GF-D8 (cell line): ENCODE data around the gene HOXB5.

ENCODE experiments used
- DNase-seq: peaks from one replicate; lab custom pipeline; 2025; lab: John Stamatoyannopoulos, UW

The HOXB5 gene

GRCh38 chr17:48571826-48572417 lies 21.7 kb downstream of the HOXB5 start:
- no peak for DNase-seq

- no peak for DNase-seq
Observed at GRCh38 chr17:48571024-48571818, 22.4 kb downstream of the HOXB5 start.

DNA sequence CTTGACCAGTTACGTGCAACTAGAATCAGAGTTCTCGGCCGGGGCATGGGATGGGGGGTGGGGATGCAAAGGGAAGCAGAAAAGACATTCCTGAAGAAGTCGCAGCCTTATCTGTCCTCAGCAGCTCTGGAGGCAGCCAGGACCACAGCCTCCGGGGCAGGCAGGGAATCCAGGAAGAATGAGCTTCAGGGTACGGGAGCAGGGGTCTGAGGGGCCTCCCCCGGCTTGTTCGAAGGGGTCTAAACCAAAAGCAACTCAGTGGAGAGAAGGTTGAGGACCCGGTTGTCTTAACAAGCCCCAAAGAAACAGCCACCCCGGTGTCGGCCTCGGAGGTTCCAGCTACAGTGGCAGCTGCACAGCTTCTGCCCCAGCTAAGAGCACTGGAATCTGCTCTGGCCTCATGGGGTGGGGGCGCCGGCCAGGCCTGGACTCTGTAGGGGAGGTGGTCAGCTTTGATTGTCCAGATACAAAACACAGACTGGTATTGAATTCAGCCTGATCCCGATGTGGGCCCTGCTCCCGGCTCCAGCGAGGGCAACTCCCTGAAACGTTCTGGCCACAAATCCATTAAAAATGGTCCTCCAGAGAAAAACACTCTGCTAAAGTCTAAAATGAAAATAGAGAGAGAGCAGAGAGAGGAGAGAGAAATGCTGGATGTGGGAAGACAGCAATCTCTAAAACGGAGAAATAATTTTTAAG lies 23.1 kb downstream of the HOXB5 start:
- DNase-seq, result no peak

GRCh38 chr17:48569674-48570324 lies 23.8 kb downstream of the HOXB5 start:
- DNase-seq, result no peak

DNA sequence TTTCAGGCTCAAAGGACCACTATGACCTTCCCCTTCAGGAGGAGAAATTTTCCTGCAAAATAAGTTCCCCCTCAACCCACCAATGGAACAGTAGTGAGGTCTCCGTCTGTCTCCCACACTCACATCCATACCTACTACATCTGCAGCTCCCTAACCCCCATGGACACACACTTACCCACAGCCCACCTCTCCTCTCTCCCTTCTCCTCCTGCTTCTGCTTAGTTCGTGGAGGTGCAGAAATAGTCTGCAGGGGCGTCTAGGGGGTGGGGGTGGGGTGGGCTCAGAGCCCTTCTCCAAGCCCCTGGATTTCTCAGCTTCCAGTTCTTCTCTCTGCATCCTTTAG lies 24.4 kb downstream of the HOXB5 start:
- DNase-seq, result no peak

DNA sequence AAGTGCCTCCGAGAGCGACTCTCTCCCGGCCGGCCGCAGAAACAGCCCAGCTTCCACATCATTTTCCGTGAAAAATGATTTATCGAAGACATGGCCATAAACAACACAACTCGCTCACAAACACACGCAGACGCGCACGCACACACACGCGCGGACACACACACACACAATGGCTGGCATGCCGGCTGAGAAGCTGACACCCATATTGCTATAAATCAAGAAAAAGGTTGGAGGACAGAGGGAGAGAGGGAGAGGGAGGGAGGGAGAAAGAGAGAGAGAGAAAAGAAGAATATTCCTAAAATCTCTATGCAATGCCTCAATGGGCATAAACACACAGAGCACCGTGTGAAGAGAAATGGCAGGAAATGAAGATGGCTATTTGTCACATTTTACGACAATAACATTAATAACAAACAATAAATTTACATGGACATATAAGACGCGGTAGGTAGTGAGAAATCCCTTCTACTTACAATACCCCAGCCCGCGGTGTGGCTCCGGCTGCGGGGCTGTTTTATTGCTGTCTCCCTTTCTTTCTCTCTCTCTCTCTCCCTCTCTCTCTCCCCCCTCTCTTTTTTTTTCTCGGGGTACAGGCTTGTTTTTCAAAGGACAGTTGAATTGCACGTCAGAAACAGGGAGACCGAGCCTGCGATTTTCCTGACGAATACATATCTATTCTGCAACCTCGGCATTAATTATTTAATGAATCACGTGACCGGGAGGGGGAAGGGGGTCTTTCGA lies 24.9 kb downstream of the HOXB5 start:
- no peak for DNase-seq

- DNase-seq, result no peak
Observed at GRCh38 chr17:48567646-48568354, 25.8 kb downstream of the HOXB5 start.

- DNase-seq, result no peak
Observed at GRCh38 chr17:48567209-48567608, 26.4 kb downstream of the HOXB5 start.

DNA sequence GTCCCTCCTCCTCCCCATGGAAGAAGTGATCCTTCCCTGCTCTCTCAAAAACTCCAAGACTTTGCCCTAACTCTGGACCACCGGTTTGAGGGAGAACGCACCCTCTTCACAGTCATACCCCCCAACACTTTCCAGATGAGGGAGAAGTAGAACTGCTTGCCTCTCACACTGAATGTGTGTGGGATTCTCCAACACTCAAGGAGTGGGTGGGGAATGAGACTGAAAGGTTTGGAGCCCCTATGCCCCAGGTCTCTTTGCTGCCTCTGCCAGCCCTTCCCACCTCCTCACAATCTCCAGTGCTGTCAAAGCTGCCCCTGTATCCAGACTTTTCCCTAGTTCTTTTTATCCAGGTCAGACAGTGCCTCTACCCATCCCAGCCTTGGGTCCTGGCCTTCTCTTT lies 26.9 kb downstream of the HOXB5 start:
- no peak for DNase-seq

DNA sequence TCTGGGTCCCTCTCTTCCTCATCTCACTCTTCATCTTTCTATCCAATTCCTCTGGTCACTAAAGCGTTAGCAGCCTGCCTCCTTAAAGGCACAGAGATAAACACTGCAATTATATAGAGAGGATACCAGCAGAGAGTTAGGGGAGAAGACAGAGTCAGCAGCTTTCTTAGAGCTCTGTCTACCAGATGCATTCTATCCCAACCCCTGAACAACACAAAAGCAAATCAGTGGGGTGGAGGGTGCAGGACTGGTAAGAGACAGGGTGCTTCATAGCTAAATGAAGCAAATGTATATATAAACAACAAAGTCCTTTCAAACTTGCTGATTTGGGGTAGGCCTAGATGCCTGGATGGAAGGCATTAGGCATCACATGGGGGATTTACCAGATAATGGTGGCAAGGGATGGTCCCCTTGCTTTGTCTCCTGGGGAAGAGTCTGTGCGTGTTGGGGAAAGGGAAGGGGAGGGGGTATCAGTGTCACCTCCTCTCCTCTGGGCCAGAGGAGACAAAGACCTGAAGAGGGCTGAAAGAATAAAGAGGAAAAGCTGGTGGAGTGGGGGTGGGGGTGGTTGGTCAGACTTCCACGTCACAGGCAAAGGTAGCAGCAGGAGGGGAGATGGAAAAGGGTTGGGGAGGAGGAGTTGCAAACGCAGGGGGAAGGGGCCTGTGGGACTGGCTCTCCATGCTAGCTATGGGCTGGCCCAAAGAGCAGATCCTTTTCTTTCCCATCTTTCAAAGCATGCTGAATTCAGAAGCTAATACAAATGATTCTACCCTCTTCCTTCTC lies 27.5 kb downstream of the HOXB5 start:
- DNase-seq, result no peak

- no peak for DNase-seq
Observed at GRCh38 chr17:48565022-48565554, 28.5 kb downstream of the HOXB5 start.

DNA sequence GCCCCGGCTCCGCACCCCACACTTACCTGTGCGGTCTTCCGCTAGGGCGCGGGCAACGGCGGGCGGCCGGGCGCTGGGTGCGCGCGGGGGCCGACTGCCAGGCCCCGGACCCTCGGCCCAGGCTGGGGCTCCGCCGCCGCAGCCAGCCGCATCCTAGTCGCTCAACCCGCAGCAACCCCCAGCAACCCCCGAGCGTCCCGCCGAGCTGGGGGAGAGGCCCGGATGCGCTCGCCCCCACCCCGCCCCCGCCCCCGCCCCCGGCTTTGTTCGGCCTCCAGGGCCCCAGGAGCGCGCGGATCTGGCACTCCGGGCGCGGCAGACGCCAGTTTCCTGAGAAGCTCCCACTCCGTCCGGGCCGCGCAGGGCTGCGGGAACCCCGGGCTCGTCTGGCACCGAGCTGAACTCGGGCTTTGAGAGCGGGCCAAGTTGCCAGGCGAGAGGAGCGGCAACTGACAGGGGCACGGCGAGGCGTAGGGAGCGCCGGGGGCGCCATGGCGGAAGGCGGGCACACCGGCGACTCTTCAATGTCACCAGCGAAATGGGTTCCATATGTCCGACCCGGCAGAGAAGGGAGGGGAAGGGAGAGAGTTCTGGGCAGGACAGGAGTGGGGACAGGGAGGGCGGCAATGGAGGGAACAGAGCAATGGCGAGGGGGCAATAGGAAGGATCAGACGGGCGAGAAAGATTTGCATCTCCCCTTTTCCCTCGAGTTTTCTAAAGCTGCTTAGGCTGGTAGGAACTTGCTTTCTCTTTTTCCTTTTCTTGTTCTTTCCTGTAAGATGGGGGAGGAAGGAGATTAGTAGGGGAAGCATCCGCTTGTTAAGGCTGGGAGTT lies 29.2 kb downstream of the HOXB5 start:
- no peak for DNase-seq

GRCh38 chr17:48563867-48564187 lies 29.8 kb downstream of the HOXB5 start:
- DNase-seq, result no peak

DNA sequence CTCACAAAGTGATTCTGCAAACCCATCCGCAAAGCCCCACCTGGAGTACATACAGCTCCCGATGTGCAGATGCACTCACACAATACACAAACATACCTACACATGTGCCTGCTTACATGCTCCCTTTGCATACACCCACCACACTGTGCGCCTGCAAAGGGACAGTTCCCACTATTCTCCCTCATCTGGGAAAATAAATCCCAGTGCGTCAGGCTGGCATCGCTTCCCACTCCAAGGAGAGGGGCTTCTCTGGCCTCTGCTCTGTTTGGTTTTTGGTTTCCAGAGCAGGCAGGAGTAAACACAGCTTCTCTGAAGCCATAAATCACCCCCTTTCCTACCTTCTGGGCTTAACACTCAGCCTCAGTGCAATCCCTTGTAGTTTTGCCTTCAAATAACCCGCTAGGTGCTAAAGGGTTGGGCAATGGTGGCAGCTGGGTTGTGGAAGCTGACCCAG lies 30.2 kb downstream of the HOXB5 start:
- DNase-seq, result no peak

GRCh38 chr17:48562934-48563333 lies 30.6 kb downstream of the HOXB5 start:
- no peak for DNase-seq

GRCh38 chr17:48561884-48562810 lies 31.4 kb downstream of the HOXB5 start:
- no peak for DNase-seq

GRCh38 chr17:48559840-48560817 lies 33.5 kb downstream of the HOXB5 start:
- no peak for DNase-seq
